Kidney (tissue), 14 donors: Measurements from ENCODE around the gene CAMSAP2. TPM values are rescaled to one million over a fixed set of nuclear protein-coding genes. Genes with fewer than 3 reads are reported as not detected.

Experiments used
- DNase-seq, 5 donors: peaks; one replicate each; pipeline ENCODE4 v3.0.0-alpha.2; 2013 to 2020
- FAIRE-seq: peaks from 2 replicates; lab custom pipeline; 2012; peaks lifted over from hg19 to GRCh38; lab: Jason Lieb, UNC
- H3K27ac ChIP-seq, 2 donors: one replicate each; pipeline ENCODE4 v1.7.0; 2013; ENCODE audit warnings: low read depth in 2 of 2, low read length in 2 of 2, inconsistent platforms in 1 of 2
- H3K27me3 ChIP-seq: one replicate; pipeline ENCODE4 v1.7.1; 2013; ENCODE audit warnings: low read length, inconsistent platforms; ENCODE audit not compliant: control insufficient read depth, insufficient read depth
- H3K36me3 ChIP-seq, 3 donors: one replicate each; pipeline versions ENCODE4 v1.7.0 to v1.7.1; 2013; ENCODE audit warnings: low read length in 3 of 3, control low read depth in 1 of 3, inconsistent platforms in 1 of 3; ENCODE audit not compliant: insufficient read depth in 3 of 3, control insufficient read depth in 2 of 3
- H3K4me1 ChIP-seq, 3 donors: one replicate each; pipeline versions ENCODE4 v1.7.0 to v1.7.1; 2013; ENCODE audit warnings: low read length in 3 of 3, inconsistent platforms in 1 of 3, low read depth in 1 of 3; ENCODE audit not compliant: control insufficient read depth in 2 of 3, insufficient read depth in 2 of 3
- H3K4me3 ChIP-seq, 3 donors: one replicate each; pipeline versions ENCODE4 v1.7.0 to v1.8.1; 2013; ENCODE audit warnings: low read length in 3 of 3, control low read depth in 1 of 3, inconsistent platforms in 1 of 3
- H3K9ac ChIP-seq, 3 donors: one replicate each; pipeline versions ENCODE4 v1.7.0 to v1.7.1; 2013; ENCODE audit warnings: low read length in 3 of 3, control low read depth in 1 of 3, inconsistent platforms in 1 of 3
- H3K9me3 ChIP-seq, 3 donors: one replicate each; pipeline versions ENCODE4 v1.7.0 to v1.7.1; 2013; ENCODE audit warnings: low read length in 3 of 3, control low read depth in 1 of 3, inconsistent platforms in 1 of 3; ENCODE audit not compliant: control insufficient read depth in 2 of 3, insufficient read depth in 1 of 3
- intact Hi-C: fragments of 100-400 bp; cut with DNase I; formaldehyde crosslinking; loops from one replicate; pipeline ENCODE4 v1.11.1; 2022
- polyA plus RNA-seq: library from polyadenylated mRNA; stranded (reverse); fragments of 350-450 nt; fragmentation: Illumina TruSeq; extraction: RNeasy Lipid Tissue Mini Kit (QIAGEN cat#74804); gene quantifications from one replicate; pipeline ENCODE4 v1.2.3, GENCODE V29; 2014; ENCODE audit warnings: low read depth, low replicate concordance; ENCODE audit not compliant: insufficient read depth
- total RNA-seq: library from RNA; stranded (reverse); fragmentation: NEBNext Ultra II Directional; extraction: Animal tissue kit (Norgen Biotek cat#: 25700); gene quantifications from one replicate; pipeline ENCODE4 v1.2.1, GENCODE V29; 2021
- TF ChIP-seq, protein P1 (sequence below): IDR thresholded peaks from 3 replicates; pipeline ENCODE4 v1.5.1; 2012; ENCODE audit warnings: mild to moderate bottlenecking, moderate library complexity, borderline replicate concordance; ENCODE audit not compliant: insufficient read depth; ENCODE audit errors: extremely low read depth
- donor health status: control.
- donor health status: control.
- donor health status: control.
- donor health status: control.
- donor health status: control.
- donor health status: DM: yes; HTN: yes; CAD: no.
- donor health status: Normal renal cell carcinoma (clear cell type).

Gene CAMSAP2
- total and polyA plus RNA-seq, 2 donors from 2014 or later = 7.5 to 30.3 TPM

DNA sequence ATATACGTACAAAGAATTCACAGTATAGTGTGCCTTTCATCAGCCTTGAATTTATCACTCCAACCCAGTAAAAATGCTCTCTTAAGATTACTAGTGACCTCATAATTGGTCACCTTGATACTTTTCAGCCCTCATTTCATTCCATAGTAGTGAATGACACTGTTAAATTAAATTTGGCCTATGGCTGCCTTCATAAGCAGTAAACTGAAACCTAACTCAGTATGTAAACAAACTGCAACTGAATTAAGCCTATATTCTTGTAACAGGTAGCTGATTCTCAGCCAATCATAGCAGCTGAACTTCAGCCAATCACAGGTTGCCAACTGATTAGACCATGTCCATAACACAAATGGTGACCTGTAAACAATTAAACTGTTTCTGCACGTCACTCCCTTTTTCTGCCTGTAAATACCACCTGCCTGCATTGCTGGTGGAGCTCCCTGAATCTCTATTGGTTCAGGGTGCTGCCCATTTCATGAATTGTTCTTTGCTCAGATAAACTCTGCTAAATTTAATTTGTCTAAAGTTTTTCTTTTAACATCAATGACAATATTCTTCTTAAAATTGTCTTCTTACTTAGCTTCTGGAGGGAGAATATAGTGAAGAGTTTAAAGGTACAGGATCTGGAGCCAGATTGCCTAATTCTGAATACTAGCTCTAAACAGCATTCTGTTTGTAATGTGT lies 24.0 kb upstream of the CAMSAP2 start:
- H3K9me3 ChIP-seq = no peaks in the 10 kb centered on the region
- DNase-seq = no peak
- no peaks in the 10 kb centered on the region for H3K27me3 ChIP-seq
- intact Hi-C loops = no loop called here
- TF ChIP-seq, protein P1, sequence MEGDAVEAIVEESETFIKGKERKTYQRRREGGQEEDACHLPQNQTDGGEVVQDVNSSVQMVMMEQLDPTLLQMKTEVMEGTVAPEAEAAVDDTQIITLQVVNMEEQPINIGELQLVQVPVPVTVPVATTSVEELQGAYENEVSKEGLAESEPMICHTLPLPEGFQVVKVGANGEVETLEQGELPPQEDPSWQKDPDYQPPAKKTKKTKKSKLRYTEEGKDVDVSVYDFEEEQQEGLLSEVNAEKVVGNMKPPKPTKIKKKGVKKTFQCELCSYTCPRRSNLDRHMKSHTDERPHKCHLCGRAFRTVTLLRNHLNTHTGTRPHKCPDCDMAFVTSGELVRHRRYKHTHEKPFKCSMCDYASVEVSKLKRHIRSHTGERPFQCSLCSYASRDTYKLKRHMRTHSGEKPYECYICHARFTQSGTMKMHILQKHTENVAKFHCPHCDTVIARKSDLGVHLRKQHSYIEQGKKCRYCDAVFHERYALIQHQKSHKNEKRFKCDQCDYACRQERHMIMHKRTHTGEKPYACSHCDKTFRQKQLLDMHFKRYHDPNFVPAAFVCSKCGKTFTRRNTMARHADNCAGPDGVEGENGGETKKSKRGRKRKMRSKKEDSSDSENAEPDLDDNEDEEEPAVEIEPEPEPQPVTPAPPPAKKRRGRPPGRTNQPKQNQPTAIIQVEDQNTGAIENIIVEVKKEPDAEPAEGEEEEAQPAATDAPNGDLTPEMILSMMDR = no peak
- no peak overlapping the region for H3K27ac ChIP-seq
- FAIRE-seq = no peak
- no peak overlapping the region for H3K4me3 ChIP-seq
- H3K36me3 ChIP-seq = no peaks in the 10 kb centered on the region
- no peaks in the 10 kb centered on the region for H3K4me1 ChIP-seq
- no peak overlapping the region for H3K9ac ChIP-seq

DNA sequence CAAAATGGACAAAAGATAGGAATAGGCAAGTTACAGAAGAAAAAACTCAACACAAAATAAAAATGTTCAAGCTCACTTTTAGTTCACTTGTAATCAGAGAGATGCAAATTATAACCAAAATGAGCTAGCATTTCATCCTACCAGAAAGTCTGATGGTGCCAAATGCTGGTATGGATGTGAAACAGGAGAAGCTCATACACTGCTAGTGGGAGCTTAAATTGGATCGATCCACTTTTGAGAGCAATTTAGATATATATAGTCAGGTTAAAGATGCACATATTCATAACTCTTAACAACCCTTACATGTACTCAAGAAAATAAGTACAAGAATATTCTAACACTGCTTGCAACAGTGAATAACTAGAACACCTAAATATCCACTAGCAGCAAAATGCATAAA lies 18.5 kb upstream of the CAMSAP2 start:
- DNase-seq (no peak), FAIRE-seq (no peak)
- no peak overlapping the region for H3K4me3 ChIP-seq
- TF ChIP-seq, protein P1 = no peak
- H3K4me1 ChIP-seq = no peaks in the 10 kb centered on the region
- H3K9me3 ChIP-seq = no peaks in the 10 kb centered on the region
- no peaks in the 10 kb centered on the region for H3K36me3 ChIP-seq
- no peak overlapping the region for H3K9ac ChIP-seq
- intact Hi-C loops = no loop called here
- H3K27me3 ChIP-seq = no peaks in the 10 kb centered on the region
- H3K27ac ChIP-seq = no peak overlapping the region

DNA sequence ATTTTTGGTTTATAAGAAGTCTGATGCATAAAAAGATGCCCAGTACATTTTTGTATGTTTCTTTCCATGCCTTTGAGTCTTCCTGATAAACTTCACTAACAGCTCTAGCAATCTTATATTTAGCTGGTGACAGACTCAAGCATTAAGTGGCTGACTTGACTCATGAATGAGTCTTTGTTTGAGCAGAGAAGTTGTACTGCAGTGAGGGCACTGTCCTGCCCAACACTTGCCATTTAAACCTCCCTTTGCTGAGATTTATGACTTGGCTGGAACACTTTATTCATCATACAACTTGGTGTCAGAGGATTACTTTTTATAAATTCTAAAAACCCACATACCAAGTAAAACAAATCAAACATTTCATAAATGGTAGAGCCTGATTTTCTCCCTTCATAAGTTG lies 14.6 kb upstream of the CAMSAP2 start:
- intact Hi-C loops = no loop called here
- no peaks in the 10 kb centered on the region for H3K27me3 ChIP-seq
- H3K9me3 ChIP-seq = no peaks in the 10 kb centered on the region
- no peaks in the 10 kb centered on the region for H3K4me1 ChIP-seq
- TF ChIP-seq, protein P1 = no peak
- FAIRE-seq (no peak), DNase-seq (no peak)
- no peak overlapping the region for H3K9ac ChIP-seq
- H3K27ac ChIP-seq = no peak overlapping the region
- H3K4me3 ChIP-seq = no peak overlapping the region
- no peaks in the 10 kb centered on the region for H3K36me3 ChIP-seq

DNA sequence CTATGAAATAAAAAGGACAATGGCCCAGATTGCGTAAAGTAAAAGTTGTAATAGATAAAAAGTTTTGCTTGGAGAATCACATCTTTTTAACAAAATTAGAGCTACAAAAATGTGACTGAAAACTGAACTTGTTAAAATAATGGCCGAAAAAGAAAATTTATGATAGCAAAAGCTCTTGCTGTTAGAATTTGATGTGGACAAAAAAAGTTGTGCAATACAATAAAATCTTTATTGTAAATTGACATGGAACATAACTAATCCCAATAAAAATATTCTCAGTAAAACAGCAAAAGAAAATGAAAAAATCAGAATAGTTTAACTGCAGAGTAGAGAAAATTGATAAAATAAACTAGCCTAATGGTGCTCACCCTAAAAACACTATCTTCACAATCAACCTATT lies 11.4 kb upstream of the CAMSAP2 start:
- H3K27me3 ChIP-seq = no peaks in the 10 kb centered on the region
- H3K36me3 ChIP-seq = no peaks in the 10 kb centered on the region
- no peak overlapping the region for H3K9ac ChIP-seq
- no peaks in the 10 kb centered on the region for H3K9me3 ChIP-seq
- H3K27ac ChIP-seq = no peak overlapping the region
- intact Hi-C loops = no loop called here
- TF ChIP-seq, protein P1 = no peak
- DNase-seq (no peak), FAIRE-seq (no peak)
- no peak overlapping the region for H3K4me3 ChIP-seq
- no peaks in the 10 kb centered on the region for H3K4me1 ChIP-seq
